ENCODE results near the gene C1QL1.

C1QL1 gene

GRCh38 chr17:44932096-44932786, 35.9 kb downstream of the C1QL1 start:
- TF ChIP-seq MYC (IDR thresholded peaks at IDR 0.05; ENCODE audit: low read depth, low read length) (no peak), POLR2A (IDR thresholded peaks at IDR 0.05; ENCODE audit: extremely low read depth, insufficient read length) (no peak)
- TF ChIP-seq, protein P1, sequence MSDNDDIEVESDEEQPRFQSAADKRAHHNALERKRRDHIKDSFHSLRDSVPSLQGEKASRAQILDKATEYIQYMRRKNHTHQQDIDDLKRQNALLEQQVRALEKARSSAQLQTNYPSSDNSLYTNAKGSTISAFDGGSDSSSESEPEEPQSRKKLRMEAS (IDR thresholded peaks at IDR 0.05; ENCODE audit: low read depth, low read length) = no peak
- TF ChIP-seq, protein P2, sequence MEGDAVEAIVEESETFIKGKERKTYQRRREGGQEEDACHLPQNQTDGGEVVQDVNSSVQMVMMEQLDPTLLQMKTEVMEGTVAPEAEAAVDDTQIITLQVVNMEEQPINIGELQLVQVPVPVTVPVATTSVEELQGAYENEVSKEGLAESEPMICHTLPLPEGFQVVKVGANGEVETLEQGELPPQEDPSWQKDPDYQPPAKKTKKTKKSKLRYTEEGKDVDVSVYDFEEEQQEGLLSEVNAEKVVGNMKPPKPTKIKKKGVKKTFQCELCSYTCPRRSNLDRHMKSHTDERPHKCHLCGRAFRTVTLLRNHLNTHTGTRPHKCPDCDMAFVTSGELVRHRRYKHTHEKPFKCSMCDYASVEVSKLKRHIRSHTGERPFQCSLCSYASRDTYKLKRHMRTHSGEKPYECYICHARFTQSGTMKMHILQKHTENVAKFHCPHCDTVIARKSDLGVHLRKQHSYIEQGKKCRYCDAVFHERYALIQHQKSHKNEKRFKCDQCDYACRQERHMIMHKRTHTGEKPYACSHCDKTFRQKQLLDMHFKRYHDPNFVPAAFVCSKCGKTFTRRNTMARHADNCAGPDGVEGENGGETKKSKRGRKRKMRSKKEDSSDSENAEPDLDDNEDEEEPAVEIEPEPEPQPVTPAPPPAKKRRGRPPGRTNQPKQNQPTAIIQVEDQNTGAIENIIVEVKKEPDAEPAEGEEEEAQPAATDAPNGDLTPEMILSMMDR (IDR thresholded peaks at IDR 0.05; ENCODE audit: low read depth, low read length) = no peak
- no peak overlapping the region for H3K4me3 ChIP-seq (ENCODE audit: low read depth, low read length)
- DNase-seq (ENCODE audit: low read depth) = no peak

GRCh38 chr17:44931376-44931775, 36.7 kb downstream of the C1QL1 start:
- H3K4me3 ChIP-seq (ENCODE audit: low read depth, low read length) = no peak overlapping the region
- TF ChIP-seq POLR2A (IDR thresholded peaks at IDR 0.05; ENCODE audit: extremely low read depth, insufficient read length) (no peak), MYC (IDR thresholded peaks at IDR 0.05; ENCODE audit: low read depth, low read length) (no peak)
- TF ChIP-seq, protein P1 (IDR thresholded peaks at IDR 0.05; ENCODE audit: low read depth, low read length) = no peak
- TF ChIP-seq, protein P2 (IDR thresholded peaks at IDR 0.05; ENCODE audit: low read depth, low read length) = no peak
- DNase-seq (ENCODE audit: low read depth) = no peak

DNA sequence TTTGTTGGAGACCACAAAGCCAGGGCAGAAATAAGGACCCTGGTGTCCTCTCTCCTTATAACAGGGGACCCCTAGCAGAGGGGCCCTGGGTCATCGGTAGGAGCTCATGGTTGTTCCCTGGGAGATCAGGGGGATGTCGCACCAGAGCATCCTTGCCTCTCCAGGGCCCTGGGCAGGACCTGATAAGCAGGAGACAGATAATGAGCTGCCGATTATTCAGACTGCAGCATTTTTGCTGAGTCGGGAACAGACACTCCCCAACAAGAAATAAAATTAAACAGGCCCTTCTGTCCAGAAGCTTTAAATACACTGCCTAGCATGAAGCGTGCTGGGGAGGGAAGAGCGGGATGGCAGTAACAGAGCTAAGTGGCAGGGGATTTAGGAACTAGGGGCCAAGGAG, 37.4 kb downstream of the C1QL1 start:
- TF ChIP-seq, protein P1 (IDR thresholded peaks at IDR 0.05; ENCODE audit: low read depth, low read length) = no peak
- TF ChIP-seq, protein P2 (IDR thresholded peaks at IDR 0.05; ENCODE audit: low read depth, low read length) = no peak
- TF ChIP-seq MYC (IDR thresholded peaks at IDR 0.05; ENCODE audit: low read depth, low read length) (no peak), POLR2A (IDR thresholded peaks at IDR 0.05; ENCODE audit: extremely low read depth, insufficient read length) (no peak)
- no peak for DNase-seq (ENCODE audit: low read depth)
- H3K4me3 ChIP-seq (ENCODE audit: low read depth, low read length) = no peak overlapping the region

- no peak for DNase-seq (ENCODE audit: low read depth)
- TF ChIP-seq, protein P2 (IDR thresholded peaks at IDR 0.05; ENCODE audit: low read depth, low read length) = no peak
- TF ChIP-seq POLR2A (IDR thresholded peaks at IDR 0.05; ENCODE audit: extremely low read depth, insufficient read length) = no peak
- TF ChIP-seq, protein P1 (IDR thresholded peaks at IDR 0.05; ENCODE audit: low read depth, low read length) = no peak
- TF ChIP-seq MYC (IDR thresholded peaks at IDR 0.05; ENCODE audit: low read depth, low read length) = no peak
- no peak overlapping the region for H3K4me3 ChIP-seq (ENCODE audit: low read depth, low read length)
Measured at GRCh38 chr17:44928950-44929720, 39.0 kb downstream of the C1QL1 start.

GRCh38 chr17:44928136-44928535, 40.0 kb downstream of the C1QL1 start:
- TF ChIP-seq, protein P2 (IDR thresholded peaks at IDR 0.05; ENCODE audit: low read depth, low read length) = no peak
- TF ChIP-seq POLR2A (IDR thresholded peaks at IDR 0.05; ENCODE audit: extremely low read depth, insufficient read length) = no peak
- no peak for TF ChIP-seq MYC (IDR thresholded peaks at IDR 0.05; ENCODE audit: low read depth, low read length)
- TF ChIP-seq, protein P1 (IDR thresholded peaks at IDR 0.05; ENCODE audit: low read depth, low read length) = no peak
- H3K4me3 ChIP-seq (ENCODE audit: low read depth, low read length) = no peak overlapping the region
- no peak for DNase-seq (ENCODE audit: low read depth)
